Adrenal gland (tissue), 12 donors: ENCODE data around the gene MRPS30. TPM values are rescaled to one million over a fixed set of nuclear protein-coding genes. Genes with fewer than 3 reads are reported as not detected.
"Not testable (repeated sequence)": the region's sequence is repeated elsewhere in the genome, so short reads cannot be mapped to it uniquely, and the experiment has no call there.

Source experiments
- DNase-seq, 7 donors: peaks; one replicate each; pipeline ENCODE4 v3.0.0-alpha.2; 2019 to 2020
- H3K27ac ChIP-seq, 5 donors: fragments of 200-600 bp; sonication (generic) in 4 of 5; 1 replicate in 3 of 5; 2 replicates in 2 of 5; pipeline versions ENCODE4 v1.5.1 to v1.8.0; 2016 to 2020; ENCODE audit warnings: mild to moderate bottlenecking in 1 of 5
- H3K27me3 ChIP-seq: fragments of 200-600 bp; 2 replicates; pipeline ENCODE4 v1.8.0; 2021
- H3K36me3 ChIP-seq, 2 donors: fragments of 200-600 bp; replicated peaks in 1 of 2; 1 replicate in 1 of 2; 2 replicates in 1 of 2; pipeline versions ENCODE4 v1.5.1 to v1.8.0; 2018 to 2022
- H3K4me1 ChIP-seq, 2 donors: fragments of 200-600 bp; replicated peaks in 1 of 2; 1 replicate in 1 of 2; 2 replicates in 1 of 2; pipeline versions ENCODE4 v1.5.1 to v1.8.0; 2018 to 2021
- H3K4me3 ChIP-seq, 4 donors: fragments of 200-600 bp; sonication (generic) in 3 of 4; one replicate each; pipeline ENCODE4 v1.5.1; 2016 to 2018
- H3K9me3 ChIP-seq, 3 donors: fragments of 200-600 bp; sonication (generic) in 1 of 3; replicated peaks in 1 of 3; 1 replicate in 2 of 3; 2 replicates in 1 of 3; pipeline versions ENCODE4 v1.5.1 to v1.8.0; 2016 to 2021
- POLR2A ChIP-seq, 2 donors: fragments of 450-650 bp; IDR thresholded peaks; one replicate each; pipeline ENCODE4 v1.6.1; 2017; ENCODE audit warnings: antibody characterized with exemption in 2 of 2, mild to moderate bottlenecking in 2 of 2, moderate library complexity in 1 of 2
- WGBS, 4 donors: extraction: QIAGEN DNeasy Blood & Tissue Kit in 2 of 4; methylation state at CpG; one replicate each; pipeline versions ENCODE4 v1.1.5 to v1.1.7; 2013 to 2017; 5-methylcytosine and 5-hydroxymethylcytosine counted together
- intact Hi-C, 2 donors: fragments of 100-400 bp; cut with DNase I; formaldehyde crosslinking; loops; one replicate each; pipeline versions ENCODE4 v1.14.1 to v1.15.0; 2022 to 2023
- polyA plus RNA-seq, 3 donors: library from polyadenylated mRNA; stranded (reverse); fragments of 200-250 nt in 2 of 3; fragments of 350-450 nt in 1 of 3; fragmentation: Illumina TruSeq in 1 of 3; extraction: RNeasy Lipid Tissue Mini Kit (QIAGEN cat#74804) in 1 of 3; gene quantifications; one replicate each; pipeline ENCODE4 v1.2.3, GENCODE V29; 2013 to 2014
- total RNA-seq, 9 donors: library from RNA; depleted of rRNA in 4 of 9; stranded (reverse); fragments of >200 nt in 4 of 9; fragments of 120-200 nt in 1 of 9; fragmentation: NEBNext Ultra II Directional in 1 of 9; extraction: Animal tissue kit (Norgen Biotek cat#: 25700) in 1 of 9; gene quantifications; one replicate each; pipeline versions ENCODE4 v1.1.0 to v1.2.4, GENCODE V29; 2013 to 2023
- TF ChIP-seq, protein P1 (sequence below), 6 experiments: fragments of 450-650 bp in 4 of 6; fragments of 200-600 bp in 2 of 6; sonication (generic) in 1 of 6; IDR thresholded peaks; 1 replicate in 5 of 6; 2 replicates in 1 of 6; pipeline versions ENCODE4 v1.5.1 to v1.8.0; 2016 to 2021; ENCODE audit warnings: antibody characterized with exemption in 6 of 6, mild to moderate bottlenecking in 2 of 6, moderate library complexity in 1 of 6
- donor health status: healthy with polysubstance abuse.
- donor health status: Bipolar disorder and iron deficiency.
- donor health status: DM: yes; HTN: yes; CAD: no.
- donor health status: DM: no; HTN: no; CAD: no.
- donor health status: DM: no; HTN: no; CAD: no.
- donor health status: DM: yes; HTN: yes; CAD: no.

The MRPS30 gene
- total and polyA plus RNA-seq, 12 donors, result 18.9 to 104 (median 62.8) TPM

DNA sequence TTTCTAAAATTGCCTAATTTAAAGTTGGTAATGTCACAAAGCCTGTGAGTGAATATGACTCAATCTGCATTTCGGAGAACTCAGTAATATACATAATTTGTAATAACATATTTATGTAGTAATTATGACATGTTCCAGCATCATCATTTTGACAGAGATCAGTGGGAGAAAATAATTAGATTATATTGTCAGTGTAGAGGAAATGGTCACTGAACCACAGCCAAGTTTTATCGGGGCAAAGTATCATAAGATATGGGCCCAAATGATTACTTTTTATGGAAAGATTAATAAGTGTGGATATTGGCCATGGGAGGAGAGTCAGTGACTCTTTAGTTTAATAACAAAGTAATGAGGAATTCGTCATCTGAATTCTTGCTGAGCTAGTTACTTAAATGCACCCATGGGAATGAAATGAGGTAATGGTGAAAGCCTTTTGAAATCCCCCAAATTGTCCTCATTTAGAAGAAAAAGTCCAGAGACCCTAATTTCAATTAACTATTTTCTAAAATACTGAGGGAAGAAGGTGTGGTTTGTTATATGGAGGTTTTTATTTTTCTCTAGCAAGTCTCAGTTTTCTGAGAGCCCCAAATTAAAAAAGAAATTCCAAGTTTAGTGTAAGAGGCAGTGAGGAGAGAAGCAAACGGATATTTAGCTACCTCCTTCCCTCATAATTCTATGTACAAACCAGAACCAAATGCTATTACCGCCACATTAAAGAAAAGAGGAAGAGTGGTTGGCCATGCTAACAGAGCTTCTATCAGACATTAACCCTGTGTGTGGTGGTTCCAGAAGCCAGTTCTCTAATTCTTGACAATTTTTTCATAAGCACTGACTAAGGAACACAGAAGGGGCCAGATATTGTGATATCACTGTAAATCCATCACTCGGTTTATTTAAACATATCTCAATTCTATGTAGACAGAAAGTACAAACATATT, 37.7 kb upstream of the MRPS30 start:
- 63 to 68% (median 67%) methylated on average over 6 of the region's 6 CpGs for WGBS, 4 donors
- Histone ChIP-seq H3K27me3 (no peaks in the 10 kb centered on the region), H3K27ac (no peak overlapping the region), H3K4me1 (no peaks in the 10 kb centered on the region), H3K9me3 (no peaks in the 10 kb centered on the region), H3K36me3 (no peaks in the 10 kb centered on the region), H3K4me3 (no peak overlapping the region)
- TF ChIP-seq POLR2A (IDR thresholded peaks at IDR 0.05), result no peak
- TF ChIP-seq, protein P1, sequence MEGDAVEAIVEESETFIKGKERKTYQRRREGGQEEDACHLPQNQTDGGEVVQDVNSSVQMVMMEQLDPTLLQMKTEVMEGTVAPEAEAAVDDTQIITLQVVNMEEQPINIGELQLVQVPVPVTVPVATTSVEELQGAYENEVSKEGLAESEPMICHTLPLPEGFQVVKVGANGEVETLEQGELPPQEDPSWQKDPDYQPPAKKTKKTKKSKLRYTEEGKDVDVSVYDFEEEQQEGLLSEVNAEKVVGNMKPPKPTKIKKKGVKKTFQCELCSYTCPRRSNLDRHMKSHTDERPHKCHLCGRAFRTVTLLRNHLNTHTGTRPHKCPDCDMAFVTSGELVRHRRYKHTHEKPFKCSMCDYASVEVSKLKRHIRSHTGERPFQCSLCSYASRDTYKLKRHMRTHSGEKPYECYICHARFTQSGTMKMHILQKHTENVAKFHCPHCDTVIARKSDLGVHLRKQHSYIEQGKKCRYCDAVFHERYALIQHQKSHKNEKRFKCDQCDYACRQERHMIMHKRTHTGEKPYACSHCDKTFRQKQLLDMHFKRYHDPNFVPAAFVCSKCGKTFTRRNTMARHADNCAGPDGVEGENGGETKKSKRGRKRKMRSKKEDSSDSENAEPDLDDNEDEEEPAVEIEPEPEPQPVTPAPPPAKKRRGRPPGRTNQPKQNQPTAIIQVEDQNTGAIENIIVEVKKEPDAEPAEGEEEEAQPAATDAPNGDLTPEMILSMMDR (IDR thresholded peaks at IDR 0.05), result no peak
- DNase-seq, result no peak
- intact Hi-C loops, result loop anchor here in 1 of 2 donors (5.0 to 10.0 kb wide), 2 partner anchors 234 to 1036 kb away; no protein-coding TSS in a partner anchor

GRCh38 chr5:44772397-44772796, 36.4 kb upstream of the MRPS30 start:
- WGBS, 4 donors, result 89 to 94% (median 93%) methylated on average over 11 of the region's 11 CpGs
- intact Hi-C loops, result loop anchor here in 1 of 2 donors (5.0 to 10.0 kb wide), 2 partner anchors 235 to 1038 kb away; no protein-coding TSS in a partner anchor
- not testable (repeated sequence) for H3K4me1 ChIP-seq, H3K9me3 ChIP-seq, H3K36me3 ChIP-seq, H3K27ac ChIP-seq, H3K4me3 ChIP-seq, H3K27me3 ChIP-seq
- DNase-seq, result peak in 1 of 7 donors; percentile 8

DNA sequence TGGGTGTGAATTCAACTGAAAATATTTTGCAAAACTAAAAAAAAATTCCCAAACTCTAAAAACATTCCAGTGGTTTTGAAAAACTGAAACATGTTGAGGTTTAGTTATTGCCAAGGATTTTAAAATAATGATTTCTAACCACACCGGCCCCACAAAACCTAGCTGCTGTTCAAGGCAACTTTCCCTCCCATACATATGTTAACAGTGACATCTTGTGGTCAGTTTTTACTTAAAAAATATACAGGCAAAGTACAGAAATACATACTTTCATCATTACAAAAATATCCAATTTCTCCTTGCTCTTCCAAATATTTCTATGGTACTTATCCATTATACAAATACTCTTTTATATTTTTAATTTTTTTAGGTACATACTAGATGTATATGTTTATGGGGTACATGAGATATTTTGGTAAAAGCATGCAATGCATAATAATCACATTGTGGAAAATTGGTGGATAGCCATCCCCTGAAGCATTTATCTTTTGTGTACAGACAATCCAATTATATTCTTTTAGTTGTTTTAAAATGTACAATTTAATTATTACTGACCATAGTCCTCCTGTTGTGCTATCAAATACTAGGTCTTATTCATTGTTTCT, 34.4 kb upstream of the MRPS30 start:
- WGBS, 4 donors, result 3 to 8% (median 7%) methylated on average over 1 of the region's 1 CpG
- Histone ChIP-seq H3K4me3 (no peak overlapping the region), H3K4me1 (no peaks in the 10 kb centered on the region), H3K27me3 (no peaks in the 10 kb centered on the region), H3K27ac (no peak overlapping the region), H3K9me3 (no peaks in the 10 kb centered on the region), H3K36me3 (no peaks in the 10 kb centered on the region)
- intact Hi-C loops, result loop anchor here in 1 of 2 donors (5.0 to 10.0 kb wide), 2 partner anchors 237 to 1040 kb away; no protein-coding TSS in a partner anchor
- DNase-seq, result peak in 2 of 7 donors; percentile 4 to 14
- TF ChIP-seq POLR2A (IDR thresholded peaks at IDR 0.05), result no peak
- TF ChIP-seq, protein P1 (IDR thresholded peaks at IDR 0.05), result peak; percentile 35 to 64 (median 54)

DNA sequence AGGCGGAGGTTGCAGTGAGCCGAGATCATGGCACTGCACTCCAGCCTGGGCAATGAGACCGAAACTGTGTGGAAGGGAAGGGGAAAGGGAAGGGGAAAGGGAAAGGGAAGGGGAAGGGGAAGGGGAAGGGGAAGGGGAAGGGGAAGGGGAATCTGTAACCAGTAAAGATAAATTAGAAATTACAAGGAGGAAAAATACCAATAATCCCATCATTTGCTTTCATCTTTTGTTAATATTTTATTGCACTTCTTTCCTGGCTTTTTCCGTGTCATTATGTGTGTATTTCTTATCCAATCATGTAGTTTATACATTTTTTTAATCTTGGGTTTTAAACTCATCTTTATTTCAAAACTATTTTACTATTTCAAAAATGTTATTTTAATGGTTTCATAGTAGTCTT, 29.6 kb upstream of the MRPS30 start:
- no peak for TF ChIP-seq POLR2A (IDR thresholded peaks at IDR 0.05)
- TF ChIP-seq, protein P1 (IDR thresholded peaks at IDR 0.05), result no peak
- Histone ChIP-seq H3K9me3 (no peaks in the 10 kb centered on the region), H3K4me3 (no peak overlapping the region), H3K27ac (no peak overlapping the region), H3K36me3 (no peaks in the 10 kb centered on the region), H3K27me3 (no peaks in the 10 kb centered on the region), H3K4me1 (no peaks in the 10 kb centered on the region)
- no peak for DNase-seq
- 83 to 94% (median 86%) methylated on average over 2 to 4 of the region's 4 CpGs for WGBS, 4 donors
- intact Hi-C loops, result loop anchor here in 1 of 2 donors (10.0 kb wide), 1 partner anchor 1044 kb away; no protein-coding TSS in a partner anchor
